ENCODE results near the gene ADAT1. TPM values are rescaled to one million over a fixed set of nuclear protein-coding genes. Genes with fewer than 3 reads are reported as not detected.
A peak's percentile ranks its signal among the peaks of the same experiment; 100 is the strongest.

The ADAT1 gene
- total and polyA plus RNA-seq, 10 of the 15 experiments (the other 5 are each of a cell fraction or from before 2014, with no cell fraction given) = 26.2 to 77.4 (median 55.8) TPM

DNA sequence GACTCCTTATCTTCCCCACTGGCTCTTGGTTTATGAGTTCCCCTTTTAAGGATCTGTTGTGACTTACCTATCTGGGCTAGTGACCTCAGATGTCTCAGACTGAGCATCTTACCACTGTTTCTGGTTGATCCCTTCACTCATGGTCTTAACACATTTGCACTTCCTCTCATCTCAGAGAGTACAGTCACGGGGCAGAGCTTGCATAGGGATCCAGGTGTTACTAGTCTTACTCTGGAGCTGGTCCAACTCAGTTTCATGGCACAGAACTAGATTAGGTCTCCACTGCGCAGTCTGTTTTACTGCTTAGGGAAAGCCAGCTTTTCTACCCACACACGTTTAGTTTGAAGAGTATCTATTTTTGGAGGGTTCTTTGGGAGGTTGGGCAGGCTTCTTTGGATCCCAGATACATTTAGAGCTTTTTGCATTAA lies 46.7 kb downstream of the ADAT1 start (continued):
- TF ChIP-seq ZBTB40 (IDR thresholded peaks at IDR 0.05; ENCODE audit: borderline replicate concordance) = no peak
- TF ChIP-seq SMC3 (IDR thresholded peaks at IDR 0.05; ENCODE audit: borderline replicate concordance, low read length) = no peak
- no peak for TF ChIP-seq SRF (IDR thresholded peaks at IDR 0.05; ENCODE audit: low read depth in 2 of 2, low read length in 2 of 2)
- no peak for TF ChIP-seq GATAD2B (conservative IDR thresholded peaks at IDR 0.05; ENCODE audit: low read depth)
- TF ChIP-seq IKZF2 (IDR thresholded peaks at IDR 0.05) = peak in 1 of 2 experiments; percentile 23; a peak in 2 of 4 replicates
- TF ChIP-seq CREM (IDR thresholded peaks at IDR 0.05; ENCODE audit: low read depth) = peak; percentile 25; the same call in 1 of the 2 replicates
- no peak for TF ChIP-seq ZNF207 (IDR thresholded peaks at IDR 0.05; ENCODE audit: borderline replicate concordance)
- no peak for TF ChIP-seq HDGF (IDR thresholded peaks at IDR 0.05)
- TF ChIP-seq SREBF2 (IDR thresholded peaks at IDR 0.05; ENCODE audit: low read length) = no peak

DNA sequence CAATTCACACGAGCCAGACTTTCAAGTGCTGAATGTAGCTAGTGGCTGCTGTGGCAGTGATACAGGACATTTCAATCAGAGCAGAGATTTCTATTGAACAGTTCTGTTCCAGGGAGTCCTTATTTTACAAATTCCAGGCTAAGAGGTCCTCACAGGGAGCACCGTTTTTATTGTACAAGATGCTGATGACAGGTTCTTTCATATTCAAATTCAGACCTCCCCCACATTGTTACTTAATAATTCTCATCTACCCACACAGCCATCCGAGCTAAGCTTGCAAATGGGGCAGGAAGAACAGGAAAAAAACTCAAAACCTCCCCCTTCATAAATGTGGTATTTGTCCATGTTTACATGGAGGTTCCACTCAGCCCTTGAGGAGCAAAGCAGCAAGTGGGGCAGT lies 47.1 kb downstream of the ADAT1 start:
- SMC1A ChIA-PET (ENCODE audit: uncharacterized antibody, unreplicated experiment) = interaction anchor here (1.1 to 2.8 kb wide), 7 partner anchors 11 to 54 kb away, joined by 3 to 11 read pairs (median 4); partner anchors contain the start of gene GABARAPL2
- Histone ChIP-seq H3K36me3 (ENCODE audit: control insufficient read depth in 2 of 2, insufficient read depth in 2 of 2, low read length in 1 of 2) (peaks cover 7 to 28% of the 10 kb centered on the region in 2 experiments), H4K20me1 (ENCODE audit: control insufficient read depth, insufficient read depth) (no peaks in the 10 kb centered on the region), H3K79me2 (ENCODE audit: control insufficient read depth, insufficient read depth, low read length) (peaks cover 34% of the 10 kb centered on the region), H3K4me1 (ENCODE audit: control insufficient read depth, insufficient read depth, low read length) (peaks cover 68% of the 10 kb centered on the region), H3K9ac (ENCODE audit: control insufficient read depth, insufficient read depth, low read length) (peak overlapping the region; percentile 15; the same call in 1 of the 2 replicates), H3K4me3 (no peak overlapping the region), H3K27ac (ENCODE audit: control insufficient read depth, insufficient read depth) (peak overlapping the region; percentile 49), H3K9me3 (replicated peaks; ENCODE audit: control insufficient read depth, insufficient read depth, low read length) (no peaks in the 10 kb centered on the region), H2AFZ (ENCODE audit: control insufficient read depth, low read depth, low read length) (no peak overlapping the region), H3K27me3 (replicated peaks in 1 of 2; ENCODE audit: control insufficient read depth in 2 of 2, insufficient read depth in 2 of 2, low read length in 1 of 2) (no peaks in the 10 kb centered on the region), H3K4me2 (ENCODE audit: control insufficient read depth, insufficient read depth) (peak overlapping the region; percentile 68)
- CTCF ChIA-PET = interaction anchor here (1.3 to 1.5 kb wide), 2 partner anchors 45 to 188 kb away, joined by 4 read pairs; no protein-coding TSS in a partner anchor
- FAIRE-seq = no peak
- no TSS peak for BruUV-seq (replicated peaks)
- ATAC-seq = no peak
- no peak for DNase-seq (ENCODE audit: low read depth, low spot score)
- POLR2A ChIA-PET = interaction anchor here (0.6 to 4.4 kb wide), 2 partner anchors 12 to 38 kb away, joined by 5 to 21 read pairs; no protein-coding TSS in a partner anchor
- TF ChIP-seq EED (IDR thresholded peaks at IDR 0.05; ENCODE audit: low read depth) (peak; percentile 44; the same call in 1 of the 2 replicates), SMARCA5 (IDR thresholded peaks at IDR 0.05) (no peak)
- RAD21 ChIA-PET (ENCODE audit: unreplicated experiment) = interaction anchor here (1.1 to 1.8 kb wide), 3 partner anchors 12 to 46 kb away, joined by 3 to 5 read pairs (median 3); partner anchors contain the start of gene CHST5
- intact Hi-C loops (cut with micrococcal nuclease; ENCODE audit: unreplicated experiment) (no loop called here), in situ Hi-C loops (cut with MboI) (no loop called here)
- WGBS (ENCODE audit: insufficient coverage, insufficient replicate concordance, low lambda C conversion rate, missing lambda C conversion rate) = 19% methylated on average over 3 of the region's 3 CpGs

All from GM12878 (cell line).